ENCODE measurements around the gene SPTB. TPM values are rescaled to one million over a fixed set of nuclear protein-coding genes. Genes with fewer than 3 reads are reported as not detected.

The SPTB gene
- total RNA-seq, 1 donor from 2014 or later: 0.67 TPM

DNA sequence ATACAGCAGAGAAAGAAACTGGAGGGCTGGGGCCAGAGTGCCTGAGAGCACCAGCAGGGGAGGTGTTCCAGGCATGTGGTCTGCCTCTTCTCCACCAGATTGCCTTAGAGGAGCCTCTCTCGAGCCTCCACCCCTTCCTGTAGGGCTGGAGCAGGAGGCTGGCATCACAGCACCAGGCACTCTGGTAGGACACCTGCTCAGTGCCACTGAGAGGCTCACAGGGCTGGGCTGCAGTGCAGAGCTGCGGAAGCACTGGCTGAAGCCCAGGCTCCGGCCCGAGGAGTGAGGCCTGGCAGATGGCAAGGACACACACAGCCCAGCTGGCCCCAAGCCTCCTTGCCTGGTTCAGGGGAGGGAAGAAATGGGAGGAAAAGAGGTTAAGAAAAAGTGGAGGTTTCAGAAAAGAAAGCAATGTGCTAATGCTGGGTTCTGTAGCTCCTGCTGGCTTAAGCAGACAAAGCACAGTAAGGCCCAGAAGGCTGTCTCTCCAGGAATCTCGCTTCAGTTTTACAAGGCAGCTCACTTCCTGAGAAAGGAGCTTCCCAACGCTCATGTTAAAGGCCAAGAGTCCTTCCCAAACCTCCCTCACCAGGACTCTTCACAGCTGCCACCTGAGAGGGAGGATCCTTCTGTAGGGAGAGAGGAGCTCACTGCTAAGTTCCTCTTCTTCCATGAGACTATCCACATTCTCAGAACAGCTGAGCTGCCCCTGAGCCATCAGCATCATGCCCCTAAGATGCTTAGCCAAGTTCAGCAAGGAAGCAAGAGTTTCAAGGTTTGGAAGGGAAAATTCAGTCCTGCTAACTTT lies 23.8 kb downstream of the SPTB start:
- DNase-seq (ENCODE audit: low spot score): no peak

DNA sequence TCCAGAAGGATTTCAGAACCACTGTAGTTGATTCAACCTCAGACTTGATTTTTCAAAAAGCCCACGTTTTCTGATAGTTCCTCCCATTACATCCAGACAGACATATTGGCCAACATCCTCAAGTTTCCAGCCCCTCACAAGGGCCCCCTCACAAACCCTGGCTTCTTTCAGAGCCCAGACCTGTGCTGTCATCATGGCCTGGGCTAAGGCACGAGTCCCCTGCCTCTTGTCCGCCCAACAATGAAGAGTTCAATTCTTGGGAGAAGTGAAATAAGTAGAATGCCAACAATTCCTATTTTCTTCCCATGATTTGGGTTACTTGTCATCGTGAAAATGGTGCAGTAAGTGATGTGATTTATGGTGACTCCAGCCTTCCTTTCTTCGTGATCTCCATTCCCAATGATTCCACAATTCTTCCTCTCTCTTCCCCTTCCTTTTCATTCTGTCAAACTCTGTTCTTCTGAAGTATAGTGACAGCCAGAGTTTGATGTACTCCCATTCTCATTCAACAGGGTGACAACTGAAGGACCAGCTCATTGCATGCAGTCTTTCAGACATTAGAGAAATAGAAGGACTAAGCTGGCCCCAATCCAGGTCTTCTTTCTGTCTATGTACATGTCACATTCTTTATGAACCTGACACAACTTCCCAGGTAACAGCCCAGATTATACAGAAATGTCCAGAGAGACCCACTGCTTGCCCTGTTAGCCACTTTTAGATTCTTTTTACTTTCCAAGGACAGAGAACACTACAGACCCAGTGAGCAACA lies 29.2 kb downstream of the SPTB start:
- DNase-seq (ENCODE audit: low spot score): no peak

DNA sequence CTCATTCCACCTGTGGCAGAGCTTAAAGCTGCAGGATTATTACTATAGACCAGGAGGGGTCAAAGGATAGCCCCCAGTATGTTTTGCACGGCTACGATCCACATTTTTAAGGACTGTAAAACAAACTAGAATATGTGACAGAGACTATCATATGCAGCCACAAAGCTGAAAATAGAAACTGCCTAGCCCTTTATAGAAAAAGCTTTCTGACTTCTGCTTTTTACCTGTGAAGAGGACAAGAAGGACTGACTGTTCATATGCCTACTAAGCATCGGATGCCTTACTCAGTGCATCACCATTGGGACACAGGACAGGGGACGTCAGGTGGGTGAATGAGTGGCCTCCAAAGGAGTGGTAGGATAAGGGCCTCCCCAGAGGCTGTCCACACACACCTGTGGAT lies 29.8 kb downstream of the SPTB start:
- DNase-seq (ENCODE audit: low spot score): no peak

DNA sequence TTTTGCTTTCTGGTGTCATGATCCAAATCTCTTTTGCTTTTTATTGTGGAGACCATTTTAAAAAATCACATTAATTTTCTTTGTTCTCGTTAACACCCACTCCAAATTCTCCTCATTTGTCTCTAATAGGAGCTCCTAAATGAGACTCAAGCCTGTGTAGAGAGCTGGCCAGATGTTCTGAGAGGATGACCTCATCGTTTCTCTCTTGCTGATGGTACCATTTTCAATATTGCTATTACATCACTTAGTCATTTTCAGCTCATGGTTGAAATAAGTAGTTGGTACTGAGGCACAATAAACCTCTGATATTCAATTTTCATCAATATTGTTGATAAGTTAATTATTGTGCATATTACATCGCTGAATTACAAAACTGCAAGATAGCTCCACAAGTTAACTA lies 31.5 kb downstream of the SPTB start:
- DNase-seq (ENCODE audit: low spot score): no peak

DNA sequence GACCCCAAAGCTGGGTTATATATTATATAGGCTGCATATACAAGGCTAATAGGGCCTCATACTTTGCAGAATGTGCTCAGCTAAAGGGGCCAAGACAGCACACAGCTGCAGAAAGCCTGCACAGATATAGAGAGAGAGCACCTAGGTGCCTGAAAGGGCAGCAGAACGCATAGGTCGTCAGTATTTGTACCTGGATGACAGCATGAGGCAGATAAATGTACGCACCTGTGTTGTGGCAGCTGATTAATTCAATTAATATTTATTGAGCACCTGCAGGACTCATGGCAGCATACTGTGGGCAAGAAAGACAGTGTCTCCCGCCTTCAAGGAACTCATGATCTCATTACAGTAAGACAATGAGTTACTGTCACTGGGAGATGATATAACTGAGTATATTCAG lies 33.4 kb downstream of the SPTB start:
- DNase-seq (ENCODE audit: low spot score): no peak

DNA sequence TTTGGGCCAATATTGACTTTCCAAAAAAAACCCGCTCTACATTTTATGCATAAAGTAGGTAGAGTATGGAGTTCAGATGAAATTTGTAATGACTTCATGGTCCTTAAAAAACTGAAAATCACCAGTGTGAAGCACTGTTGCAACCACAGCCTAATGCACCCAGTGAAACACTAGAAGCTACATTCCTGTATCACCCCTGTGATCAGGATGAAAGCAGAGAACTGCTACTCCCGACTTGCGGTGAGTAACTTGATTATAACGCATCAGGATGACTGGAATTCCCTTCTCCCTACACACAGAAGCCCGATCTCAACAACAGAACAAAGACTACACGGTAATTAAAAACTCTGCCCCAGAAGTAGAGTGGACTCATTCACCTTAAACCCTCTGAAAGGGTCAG lies 33.8 kb downstream of the SPTB start:
- no peak for DNase-seq (ENCODE audit: low spot score)

DNA sequence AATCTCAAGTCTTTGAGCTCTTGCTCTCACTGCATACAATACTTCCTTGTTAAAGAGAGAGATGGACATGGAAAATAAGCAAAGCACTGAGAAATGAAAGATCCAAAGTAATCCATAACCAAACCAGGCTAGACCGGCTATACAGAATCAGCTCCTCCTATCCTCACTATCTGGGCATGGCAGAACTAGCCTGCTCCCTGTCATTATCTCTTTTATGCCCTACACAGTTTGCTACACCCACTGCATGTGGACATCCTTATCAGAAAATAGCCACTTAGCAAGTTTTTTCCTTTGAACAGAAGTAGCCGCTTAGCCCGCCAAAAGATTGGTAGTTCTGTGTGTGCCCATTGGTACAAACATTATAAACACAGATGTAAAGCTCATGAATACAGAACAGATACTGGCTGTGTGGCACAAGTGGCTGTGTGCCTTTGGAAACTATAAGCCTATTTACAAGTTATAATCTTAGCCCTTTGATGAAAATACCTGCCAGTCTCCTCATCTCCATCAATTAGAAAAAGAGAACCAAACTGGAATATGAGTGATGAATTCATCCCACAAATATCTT lies 34.7 kb downstream of the SPTB start:
- no peak for DNase-seq (ENCODE audit: low spot score)

DNA sequence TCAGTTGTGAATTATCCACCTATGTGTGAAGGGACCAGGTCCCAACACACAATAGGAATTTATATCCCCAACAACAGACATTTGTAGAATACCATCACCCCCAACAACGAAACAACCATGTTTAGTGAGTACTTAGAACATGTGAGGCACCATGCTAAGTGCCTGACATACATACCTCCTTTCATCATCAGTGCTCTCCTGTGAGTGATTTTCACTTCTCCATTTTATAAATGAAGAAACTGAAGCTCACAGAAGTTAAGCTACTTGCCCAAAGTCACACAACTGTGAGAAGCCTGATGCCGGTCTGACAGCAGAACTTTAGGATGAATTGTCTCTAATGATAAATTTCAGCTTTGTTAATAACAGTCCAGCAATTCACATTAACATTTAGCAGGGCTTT lies 35.4 kb downstream of the SPTB start:
- no peak for DNase-seq (ENCODE audit: low spot score)

DNA sequence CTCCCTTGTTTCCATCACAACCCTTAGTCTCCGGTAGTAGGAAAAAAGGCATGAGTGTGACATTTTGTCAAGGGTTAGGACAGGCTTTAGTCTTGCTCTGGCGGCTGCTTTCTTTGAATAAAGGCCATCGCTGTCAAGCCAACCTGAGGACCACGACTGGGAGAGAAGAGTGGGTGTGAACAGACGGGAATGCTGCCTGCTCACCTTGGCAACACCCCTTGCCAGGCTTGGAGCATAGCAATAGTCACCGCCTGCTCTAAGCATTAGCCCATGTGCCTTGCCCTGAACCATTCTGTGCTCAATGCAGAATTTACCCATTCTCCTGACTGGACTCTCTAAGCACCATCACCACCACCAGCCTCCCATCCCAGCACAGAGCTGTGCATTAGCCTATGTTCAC lies 36.2 kb downstream of the SPTB start:
- no peak for DNase-seq (ENCODE audit: low spot score)

DNA sequence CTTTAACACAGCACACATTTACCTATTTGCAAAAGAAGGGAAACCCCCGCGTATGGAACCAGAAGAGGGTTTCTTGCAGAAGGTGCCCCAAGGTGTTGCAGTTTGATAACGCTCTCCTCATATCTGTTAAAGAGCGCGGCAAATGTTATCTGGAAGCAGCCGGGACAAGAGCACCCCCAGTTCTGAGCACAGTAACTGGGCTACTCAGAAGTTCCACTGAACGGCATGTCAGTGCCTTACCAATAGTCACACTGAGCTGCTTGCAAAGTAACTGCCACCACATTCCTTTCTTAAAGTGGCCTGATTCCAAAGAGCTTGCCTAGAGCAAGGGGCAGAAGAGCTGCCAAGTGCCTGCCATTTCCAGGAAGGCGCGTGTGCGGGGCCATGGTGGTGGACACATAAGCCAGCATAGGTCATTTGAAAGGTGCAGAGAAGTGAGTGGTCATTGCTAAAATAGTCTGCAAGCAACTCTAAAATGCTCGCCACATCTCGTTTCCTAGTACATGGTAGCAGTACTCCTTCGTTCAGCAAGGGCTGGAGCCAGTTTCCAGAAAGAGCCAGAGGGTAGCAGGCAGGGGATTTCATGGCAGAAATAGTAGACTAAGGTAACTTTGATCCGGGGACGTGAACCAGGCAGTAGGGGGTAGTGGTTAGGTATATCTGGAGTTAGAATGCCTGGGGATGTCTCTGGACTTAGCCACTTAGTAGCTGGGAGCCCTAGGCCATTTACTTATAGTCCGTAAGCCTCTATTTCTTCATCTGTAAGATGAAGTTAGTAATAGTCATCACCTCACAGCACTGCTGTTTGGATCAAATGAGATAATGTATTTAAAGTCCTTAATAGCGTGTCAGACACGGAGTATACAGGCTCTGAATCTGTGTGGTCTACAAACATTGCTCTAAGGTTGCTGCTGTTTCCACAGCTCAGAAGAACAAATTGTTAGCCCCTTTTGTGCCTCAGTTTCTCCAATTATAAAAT lies 37.6 kb downstream of the SPTB start:
- DNase-seq (ENCODE audit: low spot score): no peak

DNA sequence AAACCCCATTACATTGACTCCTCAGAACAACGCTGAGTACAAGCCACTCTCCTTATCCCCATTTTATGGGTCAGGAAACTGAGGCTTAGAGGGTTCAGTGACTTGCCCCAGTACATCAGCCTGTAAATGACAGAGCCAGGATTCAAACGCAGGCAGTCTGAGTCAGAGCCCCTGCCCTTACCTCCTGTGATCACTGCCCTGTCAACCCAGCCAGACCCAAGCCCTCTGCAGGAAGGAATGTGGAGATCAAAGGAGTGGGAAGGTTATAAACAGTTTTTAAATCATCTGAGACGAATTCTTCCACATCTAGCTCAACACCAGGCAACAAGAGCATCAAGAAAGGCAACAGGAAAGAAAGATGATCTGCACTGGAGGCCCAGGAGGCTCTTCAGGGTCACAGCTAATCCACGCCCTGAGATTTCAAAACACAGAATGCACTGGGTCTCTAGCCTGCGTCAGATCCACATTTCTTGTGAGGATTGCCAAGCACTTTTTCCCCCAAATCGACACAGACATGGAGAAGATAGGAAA lies 38.5 kb downstream of the SPTB start:
- no peak for DNase-seq (ENCODE audit: low spot score)

DNA sequence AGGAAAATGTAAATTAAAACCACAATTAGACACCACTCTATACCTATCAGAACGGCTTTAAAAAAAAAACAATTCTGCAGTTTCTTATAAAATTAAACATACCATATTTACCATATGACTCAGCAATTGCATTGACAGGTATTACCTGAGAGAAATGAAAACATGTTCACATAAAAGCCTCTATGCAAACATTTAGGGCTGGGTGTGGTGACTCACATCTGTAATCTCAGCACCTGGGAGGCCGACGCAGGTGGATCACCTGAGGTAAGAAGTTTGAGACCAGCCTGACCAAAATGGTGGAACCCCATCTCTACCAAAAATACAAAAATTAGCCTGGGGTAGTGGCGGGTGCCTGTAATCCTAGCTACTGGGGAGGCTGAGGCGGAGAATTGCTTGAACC lies 41.1 kb downstream of the SPTB start:
- no peak for DNase-seq (ENCODE audit: low spot score)

DNA sequence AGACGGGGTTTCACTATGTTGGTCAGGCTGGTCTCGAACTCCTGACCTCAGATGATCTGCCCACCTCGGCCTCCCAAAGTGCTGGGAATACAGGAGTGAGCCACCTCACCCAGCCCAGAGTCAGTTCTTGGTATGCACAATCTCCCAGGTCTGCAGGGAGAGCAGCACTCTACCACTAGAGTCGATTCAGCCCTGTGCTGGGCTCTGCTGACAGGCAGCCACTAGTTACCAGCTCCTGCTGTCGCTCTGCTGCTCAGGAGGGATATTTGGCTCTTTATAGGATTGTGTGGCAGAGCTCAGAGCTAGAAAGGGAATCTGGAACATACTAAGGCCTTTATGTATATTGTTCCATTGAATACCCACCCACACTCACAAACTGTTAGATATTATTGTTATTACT lies 44.3 kb downstream of the SPTB start:
- DNase-seq (ENCODE audit: low spot score): no peak

DNA sequence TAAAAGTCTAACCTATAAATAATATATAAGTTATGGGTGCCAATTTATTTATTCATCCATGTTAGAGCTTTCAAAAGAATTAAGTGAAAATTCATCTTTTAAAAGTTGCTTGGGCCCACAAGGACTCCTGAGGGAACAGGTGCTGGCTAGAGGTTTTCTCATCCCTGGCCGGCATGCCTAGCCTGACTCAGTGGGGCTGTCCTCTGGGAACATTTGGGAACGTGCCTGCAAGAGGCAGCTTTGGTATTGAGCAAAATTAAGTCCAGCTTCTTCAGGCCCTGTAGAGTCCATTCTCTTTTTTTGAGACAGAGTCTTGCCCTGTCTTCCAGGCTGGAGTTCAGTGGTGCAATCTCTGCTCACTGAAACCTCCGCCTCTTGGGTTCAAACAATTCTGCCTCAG lies 44.7 kb downstream of the SPTB start:
- DNase-seq (ENCODE audit: low spot score): no peak

DNA sequence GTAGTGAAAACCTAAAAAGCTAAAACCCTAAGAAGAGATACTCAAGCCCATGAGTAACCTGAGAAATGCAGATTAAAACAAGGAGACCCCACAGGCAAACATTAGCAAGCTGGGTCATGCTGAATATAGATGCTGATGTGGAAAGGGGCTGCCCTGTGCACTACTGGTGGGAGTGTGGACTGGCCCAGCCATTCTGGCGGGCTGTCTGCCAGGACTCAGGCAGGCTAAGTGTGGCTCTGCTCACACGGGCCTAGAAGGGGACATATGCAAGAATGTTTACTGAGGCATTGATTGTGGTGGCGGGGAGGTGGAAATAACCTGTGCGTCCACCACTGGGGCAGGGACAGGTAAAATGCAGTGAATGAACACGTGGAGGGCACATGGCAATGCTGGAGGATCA lies 48.3 kb downstream of the SPTB start:
- DNase-seq (ENCODE audit: low spot score): no peak

DNA sequence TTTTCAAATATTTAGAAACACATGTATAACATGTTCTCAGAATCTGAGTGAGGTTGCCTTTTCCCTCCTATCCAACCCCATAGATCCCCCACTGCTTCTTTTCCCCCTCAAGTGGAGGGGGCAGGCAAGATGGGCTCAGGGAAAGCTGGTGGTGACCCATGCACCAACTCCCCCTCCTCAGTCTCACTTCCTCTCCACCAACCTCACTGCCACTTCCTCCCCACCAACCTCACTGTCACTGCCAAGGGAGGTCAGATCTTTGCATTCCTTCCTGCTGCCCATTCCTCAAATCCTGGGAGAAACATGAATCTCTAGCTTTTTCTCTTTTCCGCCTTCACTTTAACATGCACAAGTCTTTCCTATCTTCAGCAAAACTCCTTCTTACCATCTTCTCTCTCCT lies 48.7 kb downstream of the SPTB start:
- DNase-seq (ENCODE audit: low spot score): no peak

DNA sequence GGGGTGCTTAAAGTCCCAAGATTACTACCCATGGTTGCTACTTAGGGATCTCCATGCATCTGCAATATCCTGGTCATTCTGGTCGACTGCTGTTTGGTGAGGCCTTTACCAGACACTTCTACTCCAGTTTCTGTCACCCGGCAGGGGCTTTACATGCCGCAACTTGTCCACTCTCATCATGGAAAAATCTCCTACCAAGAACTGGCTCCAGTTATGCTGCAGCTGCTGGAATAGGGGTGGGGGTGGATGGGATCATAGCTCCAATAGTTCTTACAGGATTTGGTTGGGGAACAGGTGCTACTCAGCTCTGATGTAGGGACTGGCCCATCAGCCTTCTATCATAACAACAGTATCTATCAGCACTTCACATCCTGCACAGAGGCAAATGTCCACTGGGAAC lies 51.6 kb downstream of the SPTB start:
- DNase-seq (ENCODE audit: low spot score): no peak

DNA sequence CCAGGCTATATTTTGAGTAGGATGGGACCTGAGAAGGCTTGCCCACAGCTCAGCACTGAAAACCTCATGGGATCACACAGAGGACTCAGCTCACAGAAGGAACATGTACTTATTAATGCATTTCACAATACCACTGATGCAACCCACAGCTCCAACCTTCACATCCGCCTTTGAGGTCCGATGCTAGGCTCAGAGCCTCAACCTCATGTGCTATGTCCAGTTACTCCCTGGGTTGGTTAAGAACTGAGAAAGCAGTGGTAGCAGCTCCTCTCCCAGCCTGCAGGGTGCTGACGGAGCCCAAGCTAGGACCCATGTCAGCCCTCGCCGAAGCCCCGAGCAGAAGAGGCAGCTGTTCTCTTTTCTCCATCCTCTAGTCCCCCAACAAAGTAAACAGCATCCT lies 52.9 kb downstream of the SPTB start:
- no peak for DNase-seq (ENCODE audit: low spot score)

DNA sequence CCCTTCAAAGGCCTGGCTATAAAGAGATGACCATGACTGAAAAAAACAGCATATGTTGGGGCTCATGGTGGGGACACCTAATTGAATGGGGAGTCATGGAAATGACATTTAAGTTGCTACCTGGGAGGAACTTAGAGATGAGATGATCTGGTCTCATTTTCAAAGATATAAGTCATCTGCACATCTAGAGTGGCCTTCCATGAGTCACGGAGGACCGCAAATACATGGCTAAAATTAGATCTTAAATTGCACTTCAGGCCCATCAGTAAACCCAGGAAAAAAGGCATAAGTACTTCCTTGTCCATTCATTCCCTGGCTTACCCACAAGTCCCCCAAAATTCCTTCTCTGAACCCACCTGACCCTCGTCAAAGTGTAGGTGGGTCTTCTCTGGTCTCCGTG lies 53.4 kb downstream of the SPTB start:
- no peak for DNase-seq (ENCODE audit: low spot score)

DNA sequence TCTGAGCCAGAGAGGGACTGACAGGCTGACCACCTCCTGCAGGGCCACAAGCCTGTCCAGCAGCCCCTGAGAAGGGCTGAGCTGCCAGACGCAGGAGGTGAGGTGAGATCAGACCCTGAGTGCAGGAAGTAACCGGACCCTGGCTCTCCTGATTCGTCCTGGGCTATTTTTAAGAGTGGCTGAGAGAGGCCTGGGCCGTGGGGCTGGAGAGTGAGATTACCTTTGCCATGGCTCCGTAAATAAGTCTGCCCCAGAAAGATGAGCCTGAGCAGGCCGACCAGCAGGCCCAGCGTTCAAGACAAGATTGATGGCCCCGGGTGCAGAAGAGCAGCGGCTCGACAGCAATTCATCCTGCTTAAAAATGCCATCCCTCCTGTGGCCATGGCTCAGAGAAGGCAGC lies 54.2 kb downstream of the SPTB start:
- no peak for DNase-seq (ENCODE audit: low spot score)

DNA sequence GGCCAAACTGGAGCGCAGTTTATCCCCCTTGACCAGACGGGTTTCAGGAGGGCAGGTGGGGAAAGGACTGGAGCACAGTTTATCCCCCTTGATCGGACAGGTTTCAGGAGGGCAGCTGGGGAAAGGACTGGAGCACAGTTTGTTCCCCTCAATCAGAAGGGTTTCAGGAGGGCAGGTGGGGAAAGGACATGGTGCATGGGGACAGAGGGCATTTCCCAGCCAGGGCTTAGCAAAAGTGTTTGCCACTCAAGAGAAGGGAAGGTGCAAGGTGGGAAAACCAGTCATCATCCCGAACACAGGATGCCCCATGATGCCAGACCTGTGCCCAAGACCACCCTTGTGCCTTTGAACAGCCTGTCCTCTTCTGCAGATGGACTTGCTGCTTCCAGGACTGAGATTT lies 54.7 kb downstream of the SPTB start:
- no peak for DNase-seq (ENCODE audit: low spot score)
